ENCODE results near the gene ST3GAL3. TPM values are rescaled to one million over a fixed set of nuclear protein-coding genes. Genes with fewer than 3 reads are reported as not detected.

ST3GAL3 gene
- total and polyA plus RNA-seq, 2 donors (not counting 1 experiment from before 2014, with no cell fraction given), result 13.7 to 16.3 TPM

DNA sequence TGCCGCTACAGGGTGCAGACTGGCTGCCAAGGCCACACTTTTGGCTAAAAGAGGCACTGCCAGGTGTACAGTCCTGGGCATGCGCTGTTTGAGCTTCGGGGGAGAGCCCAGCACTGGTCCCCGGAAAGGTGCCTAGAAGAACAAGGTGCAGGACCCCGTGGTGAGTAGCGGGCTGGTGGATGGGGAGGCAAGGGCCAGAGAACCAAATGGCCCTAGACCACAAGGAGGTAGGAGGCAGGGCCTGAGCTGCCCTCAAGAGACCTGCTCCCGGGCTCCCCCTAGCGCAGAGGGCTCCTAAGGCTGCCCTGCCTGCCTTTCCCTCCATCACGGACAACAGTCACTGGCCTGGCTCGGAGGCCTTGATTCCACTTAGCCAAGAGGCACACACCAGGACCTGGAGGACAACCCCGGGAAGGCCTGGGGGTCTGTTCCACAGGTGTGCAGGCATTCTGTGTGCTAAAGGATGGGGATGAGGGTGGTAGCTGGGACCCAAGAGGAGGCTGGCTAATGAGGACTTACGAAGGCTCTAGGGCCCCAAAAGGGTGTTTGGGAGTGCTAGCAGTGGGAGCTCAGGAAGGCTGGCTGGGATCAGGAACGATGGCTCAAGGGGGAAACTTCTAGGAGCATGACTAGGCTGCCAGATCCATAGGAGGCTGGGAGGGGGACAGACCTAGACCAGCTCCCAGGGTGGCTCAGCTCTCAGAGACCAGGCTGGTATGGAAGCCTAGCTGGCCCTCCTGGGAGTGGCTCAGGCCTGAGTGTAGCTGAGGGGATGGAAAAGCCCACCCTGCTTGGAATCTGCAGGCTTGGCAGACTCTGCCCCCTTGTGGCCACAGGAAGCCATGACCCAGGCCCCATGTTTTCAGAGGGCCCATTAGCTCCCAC is 227.0 kb downstream of the ST3GAL3 start:
- no peak overlapping the region for H3K9ac ChIP-seq (ENCODE audit: insufficient read depth, low read length)
- H3K36me3 ChIP-seq (ENCODE audit: control insufficient read depth, insufficient read depth, low read length), result no peaks in the 10 kb centered on the region
- H3K4me3 ChIP-seq (replicated peaks in 1 of 4; ENCODE audit: control extremely low read depth in 1 of 4, insufficient read depth in 1 of 4, low read depth in 3 of 4, low read length in 4 of 4), result peak overlapping the region in 1 of 4 experiments; percentile 54
- peaks cover 9% of the 10 kb centered on the region for H3K4me1 ChIP-seq (ENCODE audit: control insufficient read depth, extremely low read depth, insufficient read depth, low read length)
- no peaks in the 10 kb centered on the region for H3K79me2 ChIP-seq (ENCODE audit: control insufficient read depth, insufficient read depth, low read length)
- no peaks in the 10 kb centered on the region for H3K27me3 ChIP-seq (ENCODE audit: control insufficient read depth, insufficient read depth, low read length)
- no peak for TF ChIP-seq EZH2 (IDR thresholded peaks at IDR 0.05; ENCODE audit: low read length, missing control alignments)
- TF ChIP-seq, protein P1, sequence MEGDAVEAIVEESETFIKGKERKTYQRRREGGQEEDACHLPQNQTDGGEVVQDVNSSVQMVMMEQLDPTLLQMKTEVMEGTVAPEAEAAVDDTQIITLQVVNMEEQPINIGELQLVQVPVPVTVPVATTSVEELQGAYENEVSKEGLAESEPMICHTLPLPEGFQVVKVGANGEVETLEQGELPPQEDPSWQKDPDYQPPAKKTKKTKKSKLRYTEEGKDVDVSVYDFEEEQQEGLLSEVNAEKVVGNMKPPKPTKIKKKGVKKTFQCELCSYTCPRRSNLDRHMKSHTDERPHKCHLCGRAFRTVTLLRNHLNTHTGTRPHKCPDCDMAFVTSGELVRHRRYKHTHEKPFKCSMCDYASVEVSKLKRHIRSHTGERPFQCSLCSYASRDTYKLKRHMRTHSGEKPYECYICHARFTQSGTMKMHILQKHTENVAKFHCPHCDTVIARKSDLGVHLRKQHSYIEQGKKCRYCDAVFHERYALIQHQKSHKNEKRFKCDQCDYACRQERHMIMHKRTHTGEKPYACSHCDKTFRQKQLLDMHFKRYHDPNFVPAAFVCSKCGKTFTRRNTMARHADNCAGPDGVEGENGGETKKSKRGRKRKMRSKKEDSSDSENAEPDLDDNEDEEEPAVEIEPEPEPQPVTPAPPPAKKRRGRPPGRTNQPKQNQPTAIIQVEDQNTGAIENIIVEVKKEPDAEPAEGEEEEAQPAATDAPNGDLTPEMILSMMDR (conservative IDR thresholded peaks at IDR 0.05 in 1 of 2, IDR thresholded peaks at IDR 0.05 in 1 of 2; ENCODE audit: low read depth in 1 of 2, low read length in 2 of 2), result peak; percentile 75 to 92
- H4K20me1 ChIP-seq (ENCODE audit: control insufficient read depth, extremely low read depth, insufficient read depth, low read length), result no peaks in the 10 kb centered on the region
- peak; percentile 50 to 66 for DNase-seq (ENCODE audit: low read depth in 2 of 2)
- peak overlapping the region; percentile 27 for H3K4me2 ChIP-seq (ENCODE audit: extremely low read depth, insufficient read depth, low read length)
- no peak overlapping the region for H3K27ac ChIP-seq (ENCODE audit: insufficient read depth, low read length)
- no peak overlapping the region for H2AFZ ChIP-seq (ENCODE audit: low read length)
- H3K9me3 ChIP-seq (ENCODE audit: control insufficient read depth, insufficient read depth, low read depth, low read length), result no peaks in the 10 kb centered on the region

DNA sequence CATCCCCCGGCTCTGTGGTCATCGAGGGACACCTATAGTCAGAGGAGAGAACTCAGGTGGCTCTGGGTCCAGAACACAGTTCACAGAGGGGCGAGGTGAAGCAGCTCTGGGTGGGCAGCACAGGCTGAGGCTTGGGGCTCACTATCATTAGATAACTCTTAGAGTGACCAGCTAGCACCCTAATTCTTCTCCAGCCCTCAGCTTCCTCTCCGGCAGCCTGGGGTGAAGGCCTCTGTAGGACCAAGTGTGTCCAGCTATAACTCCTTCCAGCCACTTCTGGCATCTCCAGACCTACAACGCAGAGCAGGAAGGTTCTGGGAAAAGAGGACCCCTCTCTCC is 227.6 kb downstream of the ST3GAL3 start:
- H3K4me3 ChIP-seq (replicated peaks in 1 of 4; ENCODE audit: control extremely low read depth in 1 of 4, insufficient read depth in 1 of 4, low read depth in 3 of 4, low read length in 4 of 4), result no peak overlapping the region
- peaks cover 9% of the 10 kb centered on the region for H3K4me1 ChIP-seq (ENCODE audit: control insufficient read depth, extremely low read depth, insufficient read depth, low read length)
- H3K27me3 ChIP-seq (ENCODE audit: control insufficient read depth, insufficient read depth, low read length), result no peaks in the 10 kb centered on the region
- no peaks in the 10 kb centered on the region for H3K79me2 ChIP-seq (ENCODE audit: control insufficient read depth, insufficient read depth, low read length)
- no peaks in the 10 kb centered on the region for H3K36me3 ChIP-seq (ENCODE audit: control insufficient read depth, insufficient read depth, low read length)
- H4K20me1 ChIP-seq (ENCODE audit: control insufficient read depth, extremely low read depth, insufficient read depth, low read length), result no peaks in the 10 kb centered on the region
- no peak for TF ChIP-seq EZH2 (IDR thresholded peaks at IDR 0.05; ENCODE audit: low read length, missing control alignments)
- TF ChIP-seq, protein P1 (conservative IDR thresholded peaks at IDR 0.05 in 1 of 2, IDR thresholded peaks at IDR 0.05 in 1 of 2; ENCODE audit: low read depth in 1 of 2, low read length in 2 of 2), result no peak
- no peak overlapping the region for H2AFZ ChIP-seq (ENCODE audit: low read length)
- no peak overlapping the region for H3K9ac ChIP-seq (ENCODE audit: insufficient read depth, low read length)
- H3K9me3 ChIP-seq (ENCODE audit: control insufficient read depth, insufficient read depth, low read depth, low read length), result no peaks in the 10 kb centered on the region
- no peak overlapping the region for H3K4me2 ChIP-seq (ENCODE audit: extremely low read depth, insufficient read depth, low read length)
- no peak overlapping the region for H3K27ac ChIP-seq (ENCODE audit: insufficient read depth, low read length)
- DNase-seq (ENCODE audit: low read depth in 2 of 2), result no peak

DNA sequence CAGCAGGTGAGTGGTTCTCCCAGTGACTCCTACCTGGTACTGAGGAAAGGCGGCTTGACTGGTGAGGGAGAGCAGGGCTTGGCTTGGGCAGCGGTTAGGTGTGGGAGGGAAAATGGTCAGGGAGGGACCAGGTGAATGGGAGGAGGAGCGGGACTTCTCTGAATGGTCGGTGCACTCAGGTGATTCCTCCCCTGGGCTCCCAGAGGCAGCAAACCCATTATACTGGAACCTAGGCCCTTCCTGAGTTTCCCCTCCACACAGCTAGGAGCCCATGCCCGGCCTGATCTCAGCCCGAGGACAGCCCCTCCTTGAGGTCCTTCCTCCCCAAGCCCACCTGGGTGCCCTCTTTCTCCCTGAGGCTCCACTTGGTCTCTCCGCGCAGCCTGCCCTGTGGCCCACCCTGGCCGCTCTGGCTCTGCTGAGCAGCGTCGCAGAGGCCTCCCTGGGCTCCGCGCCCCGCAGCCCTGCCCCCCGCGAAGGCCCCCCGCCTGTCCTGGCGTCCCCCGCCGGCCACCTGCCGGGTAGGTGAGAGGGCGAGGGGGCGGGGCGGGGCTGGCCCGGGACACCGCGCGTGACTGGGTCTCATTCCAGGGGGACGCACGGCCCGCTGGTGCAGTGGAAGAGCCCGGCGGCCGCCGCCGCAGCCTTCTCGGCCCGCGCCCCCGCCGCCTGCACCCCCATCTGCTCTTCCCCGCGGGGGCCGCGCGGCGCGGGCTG is 228.5 kb downstream of the ST3GAL3 start:
- DNase-seq (ENCODE audit: low read depth in 2 of 2), result no peak
- H3K9me3 ChIP-seq (ENCODE audit: control insufficient read depth, insufficient read depth, low read depth, low read length), result no peaks in the 10 kb centered on the region
- H3K27me3 ChIP-seq (ENCODE audit: control insufficient read depth, insufficient read depth, low read length), result no peaks in the 10 kb centered on the region
- H3K36me3 ChIP-seq (ENCODE audit: control insufficient read depth, insufficient read depth, low read length), result no peaks in the 10 kb centered on the region
- no peaks in the 10 kb centered on the region for H4K20me1 ChIP-seq (ENCODE audit: control insufficient read depth, extremely low read depth, insufficient read depth, low read length)
- no peak overlapping the region for H3K27ac ChIP-seq (ENCODE audit: insufficient read depth, low read length)
- H3K4me3 ChIP-seq (replicated peaks in 1 of 4; ENCODE audit: control extremely low read depth in 1 of 4, insufficient read depth in 1 of 4, low read depth in 3 of 4, low read length in 4 of 4), result peak overlapping the region in 2 of 4 experiments; percentile 7 to 40
- peak overlapping the region; percentile 44 for H3K4me2 ChIP-seq (ENCODE audit: extremely low read depth, insufficient read depth, low read length)
- H2AFZ ChIP-seq (ENCODE audit: low read length), result no peak overlapping the region
- TF ChIP-seq EZH2 (IDR thresholded peaks at IDR 0.05; ENCODE audit: low read length, missing control alignments), result peak; percentile 28
- TF ChIP-seq, protein P1 (conservative IDR thresholded peaks at IDR 0.05 in 1 of 2, IDR thresholded peaks at IDR 0.05 in 1 of 2; ENCODE audit: low read depth in 1 of 2, low read length in 2 of 2), result no peak
- H3K9ac ChIP-seq (ENCODE audit: insufficient read depth, low read length), result no peak overlapping the region
- peaks cover 9% of the 10 kb centered on the region for H3K4me1 ChIP-seq (ENCODE audit: control insufficient read depth, extremely low read depth, insufficient read depth, low read length)
- no peaks in the 10 kb centered on the region for H3K79me2 ChIP-seq (ENCODE audit: control insufficient read depth, insufficient read depth, low read length)
